AG08396 (cell line): ENCODE measurements around the gene TPRN.
A peak's percentile ranks its signal among the peaks of the same experiment; 100 is the strongest.
"Not testable (repeated sequence)": the region's sequence is repeated elsewhere in the genome, so short reads cannot be mapped to it uniquely, and the experiment has no call there.

Source experiments
- DNase-seq: peaks from one replicate; pipeline ENCODE4 v3.0.0; 2012; ENCODE audit warnings: low spot score, mixed read lengths

The TPRN gene, protein sequence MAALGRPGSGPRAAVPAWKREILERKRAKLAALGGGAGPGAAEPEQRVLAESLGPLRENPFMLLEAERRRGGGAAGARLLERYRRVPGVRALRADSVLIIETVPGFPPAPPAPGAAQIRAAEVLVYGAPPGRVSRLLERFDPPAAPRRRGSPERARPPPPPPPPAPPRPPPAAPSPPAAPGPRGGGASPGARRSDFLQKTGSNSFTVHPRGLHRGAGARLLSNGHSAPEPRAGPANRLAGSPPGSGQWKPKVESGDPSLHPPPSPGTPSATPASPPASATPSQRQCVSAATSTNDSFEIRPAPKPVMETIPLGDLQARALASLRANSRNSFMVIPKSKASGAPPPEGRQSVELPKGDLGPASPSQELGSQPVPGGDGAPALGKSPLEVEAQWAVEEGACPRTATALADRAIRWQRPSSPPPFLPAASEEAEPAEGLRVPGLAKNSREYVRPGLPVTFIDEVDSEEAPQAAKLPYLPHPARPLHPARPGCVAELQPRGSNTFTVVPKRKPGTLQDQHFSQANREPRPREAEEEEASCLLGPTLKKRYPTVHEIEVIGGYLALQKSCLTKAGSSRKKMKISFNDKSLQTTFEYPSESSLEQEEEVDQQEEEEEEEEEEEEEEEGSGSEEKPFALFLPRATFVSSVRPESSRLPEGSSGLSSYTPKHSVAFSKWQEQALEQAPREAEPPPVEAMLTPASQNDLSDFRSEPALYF

DNA sequence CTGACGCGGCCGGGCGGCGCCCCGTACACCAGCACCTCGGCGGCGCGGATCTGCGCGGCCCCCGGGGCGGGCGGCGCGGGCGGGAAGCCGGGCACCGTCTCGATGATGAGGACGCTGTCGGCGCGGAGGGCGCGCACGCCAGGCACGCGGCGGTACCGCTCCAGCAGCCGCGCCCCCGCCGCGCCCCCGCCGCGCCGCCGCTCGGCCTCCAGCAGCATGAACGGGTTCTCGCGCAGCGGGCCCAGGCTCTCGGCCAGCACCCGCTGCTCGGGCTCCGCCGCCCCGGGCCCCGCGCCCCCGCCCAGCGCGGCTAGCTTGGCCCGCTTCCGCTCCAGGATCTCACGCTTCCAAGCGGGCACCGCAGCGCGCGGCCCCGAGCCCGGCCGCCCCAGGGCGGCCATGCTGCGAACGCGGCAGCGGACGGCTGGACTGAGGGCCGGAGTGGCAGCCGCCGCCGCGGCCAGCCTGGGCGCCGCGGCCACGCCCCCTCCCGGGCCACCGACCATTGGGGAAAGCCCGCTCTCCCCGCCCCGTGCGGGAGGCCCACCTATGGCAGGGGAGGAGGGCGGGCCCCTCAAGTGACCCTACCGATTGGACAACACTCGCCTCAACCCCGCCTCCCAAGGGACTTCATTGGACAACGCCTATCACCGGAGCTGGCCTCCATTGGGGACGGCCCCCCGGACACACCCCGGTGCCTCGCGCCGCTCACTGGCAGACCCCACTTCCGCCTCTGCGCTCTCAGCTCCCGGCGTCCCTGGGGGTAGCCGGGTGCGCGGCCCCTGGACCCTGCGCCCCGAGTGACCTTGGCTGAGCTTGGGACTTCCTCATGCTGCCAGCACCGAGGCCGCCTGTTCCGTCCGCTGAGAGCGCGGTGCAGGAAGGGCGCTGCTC is at the start of gene TPRN:
TPRN (minus strand) TSS at position 431 of the 894 bp plus-strand sequence; CDS start at position 401, 30 bp downstream.
- peak; percentile 100 for DNase-seq

DNA sequence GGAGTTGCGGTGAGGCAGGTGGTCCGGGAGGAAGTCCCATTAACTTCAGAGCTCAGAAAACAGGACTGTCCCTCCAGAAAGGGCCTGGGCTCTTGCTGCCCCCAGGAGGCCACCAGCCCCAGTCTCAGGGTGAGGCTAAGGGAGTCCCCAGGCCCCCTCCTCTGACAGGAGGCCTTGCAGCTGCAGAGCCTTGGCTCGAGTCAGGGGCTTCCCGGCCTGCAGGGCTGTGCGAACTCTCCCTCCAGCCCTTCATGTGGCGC is 47.3 kb upstream of the TPRN start:
- DNase-seq, result no peak

DNA sequence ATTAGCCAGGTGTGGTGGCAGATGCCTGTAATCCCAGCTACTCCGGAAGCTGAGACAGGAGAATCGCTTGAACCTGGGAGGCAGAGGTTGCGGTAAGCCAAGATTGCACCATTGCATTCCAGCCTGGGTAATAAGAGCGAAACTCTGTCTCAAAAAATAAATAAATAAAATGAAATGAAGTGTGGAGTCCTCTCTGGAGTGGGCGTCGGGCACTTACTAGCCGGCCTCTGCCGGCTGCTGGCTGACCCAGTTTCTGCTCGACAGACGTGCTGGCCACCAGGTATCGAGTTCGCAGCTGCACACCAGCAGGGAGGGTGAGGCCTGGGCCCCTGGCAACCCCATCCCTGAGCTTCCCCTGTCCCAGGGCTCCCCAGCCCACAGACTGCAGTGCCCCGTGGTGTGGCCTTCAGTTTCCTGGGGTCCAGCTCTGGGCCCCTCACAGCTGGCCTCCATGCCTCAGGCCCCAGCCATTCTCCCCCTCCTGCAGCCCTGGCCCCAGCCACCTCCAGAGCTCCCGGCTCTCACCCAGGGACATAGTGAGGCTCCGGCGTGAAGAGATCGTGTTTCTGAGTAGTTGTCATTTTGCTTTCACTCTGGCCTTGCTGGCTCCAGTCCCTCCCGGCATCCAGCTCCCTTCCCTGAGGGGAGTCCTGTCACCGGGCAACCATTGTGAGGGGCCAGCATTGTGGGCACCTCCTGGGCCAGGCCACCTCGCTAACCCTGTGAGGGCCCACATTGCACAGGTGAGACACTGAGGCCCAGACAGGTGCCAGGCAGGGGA is 46.8 kb upstream of the TPRN start:
- no peak for DNase-seq

DNA sequence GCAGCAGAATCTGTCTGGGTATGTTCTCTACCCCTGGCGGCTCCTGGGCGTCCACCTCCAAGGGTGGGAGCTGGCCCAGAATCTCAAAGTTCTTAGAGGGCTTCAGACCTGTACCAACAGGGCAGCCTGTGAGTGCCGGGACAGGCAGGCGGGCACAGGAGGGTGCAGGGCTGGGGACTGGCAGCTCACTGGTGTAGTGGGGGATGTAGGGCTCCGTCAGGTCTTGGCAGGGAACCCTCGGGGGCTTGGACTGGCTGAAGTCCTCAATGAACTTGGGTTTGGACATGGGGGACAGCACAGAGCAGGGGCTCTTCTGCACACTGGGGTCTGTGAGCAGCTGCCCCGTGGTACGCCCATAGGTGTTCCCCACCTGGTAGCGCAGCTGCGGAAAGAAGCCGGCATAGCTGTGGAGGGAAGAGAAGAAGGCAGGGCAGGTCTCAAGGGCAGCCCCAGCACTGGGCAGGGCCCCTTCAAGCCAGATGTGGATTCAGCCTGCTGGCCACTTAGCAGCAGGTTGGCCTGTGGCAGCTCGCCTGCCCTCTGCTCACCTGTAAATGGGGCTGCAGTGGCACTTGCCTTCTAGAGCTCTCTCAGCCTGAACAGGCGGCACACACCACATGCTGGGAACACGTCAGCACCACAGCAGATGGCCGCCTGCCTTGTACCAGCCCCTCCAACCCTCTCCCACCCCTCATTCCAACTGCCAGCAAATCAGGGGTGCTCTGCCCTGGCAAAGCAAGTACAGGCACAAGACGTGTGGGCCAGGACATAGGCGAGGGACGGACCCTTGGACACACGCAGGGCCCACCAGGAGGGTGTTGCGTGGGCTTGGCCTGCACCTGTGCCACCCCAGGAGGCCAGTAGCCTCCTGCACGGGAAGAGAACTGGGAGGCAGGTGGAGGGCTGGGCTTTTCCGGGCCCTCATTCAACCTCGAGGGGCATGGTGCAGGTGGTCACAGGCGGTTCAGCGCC is 45.2 kb upstream of the TPRN start:
- DNase-seq, result no peak

DNA sequence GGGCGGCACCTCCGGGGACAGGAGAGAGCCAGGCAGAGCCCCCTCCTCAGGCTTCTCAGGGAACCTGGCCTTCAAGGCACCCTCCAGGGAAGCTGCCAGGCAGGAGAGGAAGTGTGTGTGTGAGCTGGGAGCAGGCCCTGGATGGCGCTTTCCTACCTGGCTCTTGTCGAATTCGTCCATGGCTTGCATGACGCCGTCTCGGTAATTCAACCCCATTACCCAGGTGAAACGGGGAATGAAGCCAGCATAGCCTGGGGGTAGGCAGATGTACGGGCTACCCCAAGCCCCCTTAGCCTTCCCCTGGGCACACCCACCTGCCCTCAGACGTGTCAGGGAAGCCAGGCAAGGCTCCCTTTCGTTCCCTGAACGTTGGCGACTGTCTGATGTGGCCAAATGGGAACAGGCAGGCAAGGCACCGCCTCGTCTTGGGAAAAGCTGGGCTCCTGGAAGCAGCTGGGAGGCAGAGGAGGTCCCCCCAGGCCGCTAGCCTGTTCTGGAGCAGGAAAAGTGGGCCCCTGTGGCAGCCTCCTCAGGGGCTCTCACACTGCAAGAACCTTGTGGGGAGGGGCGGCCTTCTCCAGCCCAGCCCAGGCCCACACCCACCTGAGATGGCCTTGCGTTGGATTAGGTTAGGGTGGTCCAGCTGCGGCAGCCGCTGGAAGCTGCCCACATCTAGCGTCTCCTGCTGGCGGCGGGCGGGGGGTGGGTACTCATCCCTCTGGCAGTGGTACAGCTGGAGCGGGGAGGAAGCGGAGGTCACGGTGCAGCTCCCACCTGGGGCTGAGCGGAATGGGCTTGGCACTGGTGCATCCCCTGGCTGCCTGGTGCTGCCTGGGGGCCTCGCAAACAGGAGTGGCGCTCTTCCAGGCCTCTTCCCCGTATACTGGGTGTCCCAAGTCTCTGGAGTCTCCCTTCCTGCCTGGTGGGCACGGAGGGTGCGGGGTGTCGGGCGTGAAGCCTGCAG is 44.2 kb upstream of the TPRN start:
- DNase-seq, result no peak

DNA sequence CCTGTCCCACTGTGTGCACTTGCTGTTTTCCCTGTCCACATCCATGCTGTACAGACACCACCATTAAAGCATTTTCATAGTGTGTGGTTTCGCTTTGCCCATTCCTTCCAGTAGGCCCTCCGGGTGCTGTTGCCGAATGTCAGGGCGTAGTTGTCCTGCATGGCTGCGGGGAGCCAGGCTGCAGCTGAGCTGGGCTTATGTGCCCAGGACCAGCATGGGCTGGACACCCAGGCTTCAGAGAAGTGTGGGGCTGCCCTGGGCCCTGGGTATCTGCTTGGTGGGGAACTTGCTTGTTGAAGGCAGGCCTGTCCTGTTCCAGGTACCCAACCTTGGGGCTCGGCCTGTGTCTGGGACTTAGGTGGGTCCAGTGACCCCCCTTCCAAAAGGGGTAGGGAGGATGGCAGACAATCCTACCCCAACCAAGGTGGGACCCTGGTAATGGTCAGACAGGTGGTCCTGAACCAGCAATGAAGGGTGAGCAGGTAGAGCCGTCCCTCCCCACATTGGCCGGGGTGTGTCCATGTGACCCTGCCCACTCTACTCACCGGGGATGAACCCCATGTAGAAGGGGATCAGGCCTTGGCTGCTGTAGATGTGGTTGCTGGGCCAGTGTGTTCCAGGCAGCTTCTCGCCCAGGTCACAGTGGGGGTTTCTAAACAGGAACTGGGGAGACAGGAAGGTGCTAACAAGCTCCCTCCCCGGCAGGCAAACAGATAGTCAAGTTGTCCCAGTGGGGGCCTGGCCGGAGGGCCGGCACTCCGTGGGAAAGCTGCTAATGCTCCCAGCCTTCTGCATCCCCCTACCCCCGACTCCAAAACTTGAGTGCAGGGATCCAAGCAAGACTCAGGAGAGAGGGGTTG is 43.3 kb upstream of the TPRN start:
- DNase-seq, result no peak

DNA sequence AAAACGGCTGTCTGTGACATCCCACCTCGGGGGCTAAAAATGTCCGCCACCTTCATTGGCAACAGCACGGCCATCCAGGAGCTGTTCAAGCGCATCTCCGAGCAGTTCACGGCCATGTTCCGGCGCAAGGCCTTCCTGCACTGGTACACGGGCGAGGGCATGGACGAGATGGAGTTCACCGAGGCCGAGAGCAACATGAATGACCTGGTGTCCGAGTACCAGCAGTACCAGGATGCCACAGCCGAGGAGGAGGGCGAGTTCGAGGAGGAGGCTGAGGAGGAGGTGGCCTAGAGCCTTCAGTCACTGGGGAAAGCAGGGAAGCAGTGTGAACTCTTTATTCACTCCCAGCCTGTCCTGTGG is 42.7 kb upstream of the TPRN start:
- DNase-seq, result not testable (repeated sequence)

DNA sequence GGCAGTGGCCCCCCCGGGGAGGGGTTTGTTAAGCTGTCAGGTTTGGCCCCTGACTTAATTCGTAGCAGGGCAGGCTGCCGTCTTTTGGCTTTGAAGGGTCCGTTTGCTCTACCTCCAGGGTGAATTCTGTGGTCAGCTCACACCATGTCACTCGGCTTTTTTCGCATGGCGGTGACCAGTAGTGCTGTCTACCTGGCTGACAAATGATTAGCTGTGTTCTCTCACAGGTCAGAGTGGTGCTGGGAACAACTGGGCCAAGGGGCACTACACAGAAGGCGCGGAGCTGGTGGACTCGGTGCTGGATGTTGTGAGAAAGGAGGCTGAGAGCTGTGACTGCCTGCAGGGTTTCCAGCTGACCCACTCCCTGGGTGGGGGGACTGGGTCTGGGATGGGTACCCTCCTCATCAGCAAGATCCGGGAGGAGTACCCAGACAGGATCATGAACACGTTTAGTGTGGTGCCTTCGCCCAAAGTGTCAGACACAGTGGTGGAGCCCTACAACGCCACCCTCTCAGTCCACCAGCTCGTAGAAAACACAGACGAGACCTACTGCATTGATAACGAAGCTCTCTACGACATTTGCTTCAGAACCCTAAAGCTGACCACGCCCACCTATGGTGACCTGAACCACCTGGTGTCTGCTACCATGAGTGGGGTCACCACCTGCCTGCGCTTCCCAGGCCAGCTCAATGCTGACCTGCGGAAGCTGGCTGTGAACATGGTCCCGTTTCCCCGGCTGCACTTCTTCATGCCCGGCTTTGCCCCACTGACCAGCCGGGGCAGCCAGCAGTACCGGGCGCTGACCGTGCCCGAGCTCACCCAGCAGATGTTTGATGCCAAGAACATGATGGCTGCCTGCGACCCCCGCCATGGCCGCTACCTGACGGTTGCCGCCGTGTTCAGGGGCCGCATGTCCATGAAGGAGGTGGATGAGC is 42.0 kb upstream of the TPRN start:
- DNase-seq, result no peak

DNA sequence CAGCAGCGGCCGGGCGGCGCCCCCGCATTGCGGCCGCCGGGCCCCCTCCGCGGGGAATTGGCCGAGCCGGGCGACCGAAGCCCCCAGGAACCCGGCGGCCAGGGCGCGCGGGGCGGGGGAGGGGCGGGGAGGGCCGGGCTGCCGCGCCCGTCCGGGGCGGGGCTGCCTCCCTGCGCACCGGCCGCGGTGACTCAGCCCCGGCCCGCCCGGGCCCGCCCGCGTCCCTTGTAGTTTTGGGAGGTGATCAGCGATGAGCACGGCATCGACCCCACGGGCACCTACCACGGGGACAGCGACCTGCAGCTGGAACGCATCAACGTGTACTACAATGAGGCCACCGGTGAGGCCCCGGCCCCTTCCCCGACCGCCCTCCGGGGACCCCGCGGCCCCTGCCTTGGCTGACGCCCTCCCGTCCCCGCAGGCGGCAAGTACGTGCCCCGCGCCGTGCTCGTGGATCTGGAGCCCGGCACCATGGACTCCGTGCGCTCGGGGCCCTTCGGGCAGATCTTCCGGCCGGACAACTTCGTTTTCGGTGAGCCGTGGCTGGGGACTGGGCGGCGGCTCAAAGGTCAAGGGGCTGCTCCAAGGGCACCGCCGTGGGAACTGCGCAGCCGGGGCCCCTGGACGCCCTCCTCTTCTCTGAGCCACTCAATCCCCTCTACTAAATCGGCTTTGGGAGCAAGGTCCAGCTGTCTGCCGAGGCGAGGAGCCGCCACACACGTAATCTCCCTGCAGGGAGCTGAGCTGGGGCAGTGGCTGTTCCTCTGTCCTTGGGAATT is 41.1 kb upstream of the TPRN start:
- DNase-seq, result peak; percentile 86

DNA sequence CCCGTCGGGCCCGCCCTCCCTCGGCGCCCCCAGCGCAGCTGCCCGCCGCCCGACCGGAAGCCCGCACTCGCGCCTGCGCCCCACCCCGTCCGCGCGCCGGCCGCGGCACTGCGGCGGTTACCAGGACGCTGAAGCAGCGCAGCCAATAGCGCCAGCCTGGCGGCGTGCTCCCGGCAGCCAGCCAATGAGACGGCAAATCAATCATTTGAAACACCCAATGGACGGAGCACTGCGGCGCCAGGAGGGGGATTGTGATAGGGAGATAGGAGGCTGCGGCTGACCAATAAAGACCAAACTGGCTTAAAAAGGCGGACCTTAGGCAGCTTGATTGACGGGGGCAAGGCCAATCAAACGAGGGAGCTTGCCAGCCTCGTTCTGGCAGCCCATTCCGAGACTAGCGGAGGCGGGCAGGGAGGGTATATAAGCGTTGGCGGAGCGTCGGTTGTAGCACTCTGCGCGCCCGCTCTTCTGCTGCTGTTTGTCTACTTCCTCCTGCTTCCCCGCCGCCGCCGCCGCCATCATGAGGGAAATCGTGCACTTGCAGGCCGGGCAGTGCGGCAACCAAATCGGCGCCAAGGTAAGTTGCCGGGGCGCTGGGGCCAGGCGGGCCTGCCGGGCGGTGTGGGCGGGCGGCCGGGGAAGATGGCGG is 40.4 kb upstream of the TPRN start, which contains the start of gene TUBB4B:
TUBB4B (plus strand) TSS at position 447 of the 649 bp plus-strand sequence; CDS start at position 521, 74 bp downstream.
- DNase-seq, result peak; percentile 100

DNA sequence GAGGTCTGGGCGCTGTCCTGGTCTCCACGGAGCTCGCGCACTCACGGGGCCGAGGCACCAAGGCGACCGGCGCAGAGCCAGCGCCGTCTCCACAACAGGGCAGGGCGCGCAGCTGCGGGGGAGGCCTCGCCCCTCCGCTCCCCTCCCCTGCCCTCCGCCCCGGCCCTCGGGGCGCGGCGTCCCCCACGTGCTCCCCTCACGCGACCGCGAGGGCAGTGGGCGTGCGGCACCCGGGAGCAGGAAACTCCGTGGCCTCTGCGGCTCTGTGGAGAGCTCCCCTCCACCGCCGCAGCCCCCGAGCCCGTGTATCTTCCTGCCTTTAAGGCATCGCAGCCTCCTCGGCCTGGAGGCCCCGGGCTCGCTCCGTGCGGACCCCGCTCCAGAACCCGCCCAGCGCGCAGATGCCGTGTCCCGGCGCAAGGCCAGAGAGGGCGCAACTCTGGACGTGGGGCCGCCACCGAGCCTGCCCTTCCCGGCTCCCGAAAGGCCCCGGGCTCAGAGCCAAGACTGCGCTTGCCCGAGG is 39.8 kb upstream of the TPRN start:
- DNase-seq, result peak; percentile 85

DNA sequence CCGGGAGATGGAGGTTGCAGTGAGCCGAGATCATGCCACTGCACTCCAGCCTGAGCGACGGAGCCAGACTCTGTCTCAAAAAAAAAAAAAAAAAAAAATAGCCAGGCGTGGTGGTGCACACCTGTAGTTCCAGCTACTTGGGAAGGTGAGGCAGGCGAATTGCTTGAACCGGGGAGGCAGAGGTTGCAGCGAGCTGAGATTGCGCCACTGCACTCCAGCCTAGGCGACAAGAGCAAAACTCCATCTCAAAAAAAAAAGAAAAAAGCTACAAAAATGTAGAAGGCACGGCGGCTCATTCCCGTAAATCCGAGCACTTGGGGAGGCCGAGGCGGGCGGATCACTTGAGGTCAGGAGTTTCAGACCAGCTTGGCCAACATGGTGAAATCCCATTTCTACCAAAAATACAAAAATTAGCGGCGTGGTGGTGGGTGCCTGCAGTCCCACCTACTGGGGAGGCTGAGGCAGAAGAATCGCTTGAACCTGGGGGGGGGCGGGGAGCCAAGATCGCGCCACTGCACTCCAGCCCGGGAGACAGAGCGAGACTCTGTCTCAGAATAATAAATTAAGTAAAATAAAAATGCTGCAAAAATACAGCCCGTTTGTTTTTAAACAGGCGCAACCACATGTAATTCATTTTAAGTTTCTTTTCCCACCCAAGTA is 39.1 kb upstream of the TPRN start:
- not testable (repeated sequence) for DNase-seq

DNA sequence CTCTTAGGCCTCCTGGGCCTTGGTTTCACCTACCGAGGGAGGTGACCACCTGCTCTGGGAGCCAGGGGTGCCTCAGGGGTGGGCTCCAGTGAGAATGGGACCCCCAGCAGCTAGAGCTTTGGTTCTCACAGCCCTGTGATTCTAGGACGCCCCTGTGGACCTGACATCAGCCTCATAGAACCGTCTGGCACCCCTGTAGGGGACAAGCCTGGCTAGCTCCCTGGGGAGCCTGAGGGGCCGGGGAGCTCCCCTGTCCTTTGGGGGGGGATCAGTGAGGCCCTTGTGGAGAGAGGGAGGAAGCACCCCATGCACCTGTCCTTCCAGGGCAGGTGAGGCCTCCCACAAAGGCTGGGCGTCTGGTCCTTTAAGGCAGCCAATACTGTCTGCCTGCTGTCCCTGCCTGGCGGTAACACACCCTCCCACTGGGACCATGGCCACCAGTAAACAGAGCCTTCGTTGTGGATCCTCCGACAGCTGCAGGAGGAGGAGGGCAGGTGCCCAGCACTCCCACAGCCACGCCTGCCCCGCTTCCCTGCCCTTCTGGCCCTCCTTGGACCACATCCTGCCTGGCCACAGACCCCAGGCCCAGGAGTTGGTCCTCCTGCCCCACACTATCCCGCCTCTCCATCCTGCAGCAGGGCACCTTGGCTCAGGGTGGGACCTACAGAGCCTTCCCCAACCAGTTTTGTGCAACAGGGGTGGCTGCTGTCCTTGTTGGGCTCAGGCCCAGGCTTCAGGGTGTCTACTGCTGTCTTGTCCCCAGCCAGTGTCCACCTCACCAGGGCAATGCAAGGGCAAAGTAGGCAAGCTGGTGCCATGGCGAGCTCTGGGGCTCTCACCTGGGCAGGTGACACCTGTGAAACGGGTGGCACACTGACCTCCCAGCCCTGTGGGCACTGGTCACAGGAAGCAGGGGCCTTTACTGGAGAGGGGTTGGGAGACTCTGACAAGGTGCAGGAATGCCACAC is 37.5 kb upstream of the TPRN start:
- no peak for DNase-seq

DNA sequence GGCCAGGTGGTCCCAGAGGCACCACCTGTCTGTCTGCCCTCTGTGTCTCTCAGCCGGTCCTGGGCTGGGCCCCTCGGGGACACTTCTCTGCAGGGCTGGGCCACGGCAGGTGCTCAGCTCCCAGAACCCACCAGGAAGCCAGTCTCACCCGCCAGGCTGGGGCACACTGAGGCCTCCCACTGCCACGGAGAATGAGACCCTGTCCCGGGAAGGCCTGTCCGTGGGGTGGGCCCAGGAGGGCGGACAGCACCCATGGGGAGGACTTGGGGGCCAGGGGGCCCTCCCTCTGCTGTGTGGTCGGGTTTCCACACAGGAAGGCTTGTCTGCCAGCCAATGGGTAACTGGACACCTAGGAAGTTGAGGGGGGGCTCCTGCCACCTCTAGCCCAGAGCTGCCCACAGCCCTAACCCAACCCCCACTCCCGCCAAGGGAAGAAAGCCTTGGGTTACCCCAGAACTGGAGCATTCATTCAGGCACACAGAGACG is 36.4 kb upstream of the TPRN start:
- DNase-seq, result no peak
